HL-60 (cell line): ENCODE results near the gene SLC30A3.

Source experiments
- DNase-seq, 2 experiments: peaks; one replicate each; pipeline ENCODE4 v3.0.0-alpha.2; 2010 to 2020; ENCODE audit warnings: low read depth in 1 of 2, low spot score in 1 of 2
- H3K27ac ChIP-seq: fragments of 250-450 bp; sonication (Bioruptor Pico); replicated peaks from 2 replicates; pipeline ENCODE4 v1.5.1; 2020; ENCODE audit warnings: mild to moderate bottlenecking, moderate library complexity
- H3K27me3 ChIP-seq: fragments of 250-450 bp; sonication (Bioruptor Pico); 2 replicates; pipeline ENCODE4 v1.5.1; 2021; ENCODE audit warnings: mild to moderate bottlenecking, moderate library complexity; ENCODE audit not compliant: insufficient read depth, poor library complexity, severe bottlenecking
- H3K4me3 ChIP-seq: replicated peaks from 2 replicates; pipeline ENCODE4 v1.5.1; 2011; ENCODE audit warnings: mild to moderate bottlenecking, control low read depth, low read length; ENCODE audit not compliant: insufficient read depth
- CTCF ChIP-seq: IDR thresholded peaks from one replicate; pipeline ENCODE4 v1.5.1; 2011; ENCODE audit warnings: low read length, control low read depth, inconsistent platforms; ENCODE audit not compliant: insufficient read depth
- GABPA ChIP-seq: IDR thresholded peaks from 2 replicates; pipeline ENCODE4 v1.6.1; 2012; ENCODE audit warnings: low read depth
- POLR2AphosphoS5 ChIP-seq: IDR thresholded peaks from 2 replicates; pipeline ENCODE4 v1.6.1; 2012; ENCODE audit warnings: low read depth
- SPI1 ChIP-seq: IDR thresholded peaks from 2 replicates; pipeline ENCODE4 v1.6.1; 2012; ENCODE audit warnings: low read depth, mild to moderate bottlenecking, borderline replicate concordance
- TF ChIP-seq, protein P1 (sequence below): IDR thresholded peaks from 2 replicates; pipeline ENCODE4 v1.6.1; 2012; ENCODE audit warnings: low read depth; ENCODE audit not compliant: insufficient replicate concordance

SLC30A3 gene

DNA sequence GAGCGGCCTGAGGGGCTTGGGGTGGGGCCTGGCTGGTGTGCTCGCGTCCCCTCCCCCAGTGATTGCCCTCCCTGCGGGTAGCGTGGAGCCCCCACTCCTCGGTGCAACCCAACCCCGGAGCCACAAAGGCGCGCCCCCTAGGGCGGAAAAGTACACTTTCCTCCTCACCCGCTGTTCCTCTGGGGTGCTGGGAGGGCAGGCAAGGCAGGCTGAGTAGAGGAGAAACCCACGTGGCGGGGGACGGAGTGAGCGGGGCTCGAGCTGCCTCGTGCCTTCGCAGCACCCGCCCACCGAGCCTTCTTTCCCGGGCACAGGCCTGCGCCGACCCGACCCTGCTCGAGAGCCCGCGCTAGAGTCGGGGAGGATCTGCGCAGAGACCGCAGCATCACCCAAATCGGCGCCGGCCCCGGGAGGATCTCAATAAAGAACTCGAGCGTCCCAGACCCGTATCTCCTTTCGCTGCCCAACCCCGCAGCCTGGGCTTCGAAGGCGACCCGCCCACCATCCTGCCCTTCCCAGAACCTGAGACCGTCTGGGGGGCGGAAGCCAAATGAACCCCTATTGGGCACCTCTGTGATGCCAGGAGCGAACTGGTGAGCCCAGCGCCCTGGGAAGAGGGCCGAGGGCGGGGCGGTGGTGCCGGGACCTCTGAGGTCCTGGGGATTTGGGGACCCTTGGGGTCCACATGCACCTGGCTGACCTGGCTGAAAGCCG lies 43.9 kb upstream of the SLC30A3 start:
- Histone ChIP-seq H3K4me3 (no peak overlapping the region), H3K27ac (no peak overlapping the region), H3K27me3 (peaks cover 12% of the 10 kb centered on the region)
- no peak for DNase-seq
- no peak for TF ChIP-seq GABPA
- TF ChIP-seq, protein P1, sequence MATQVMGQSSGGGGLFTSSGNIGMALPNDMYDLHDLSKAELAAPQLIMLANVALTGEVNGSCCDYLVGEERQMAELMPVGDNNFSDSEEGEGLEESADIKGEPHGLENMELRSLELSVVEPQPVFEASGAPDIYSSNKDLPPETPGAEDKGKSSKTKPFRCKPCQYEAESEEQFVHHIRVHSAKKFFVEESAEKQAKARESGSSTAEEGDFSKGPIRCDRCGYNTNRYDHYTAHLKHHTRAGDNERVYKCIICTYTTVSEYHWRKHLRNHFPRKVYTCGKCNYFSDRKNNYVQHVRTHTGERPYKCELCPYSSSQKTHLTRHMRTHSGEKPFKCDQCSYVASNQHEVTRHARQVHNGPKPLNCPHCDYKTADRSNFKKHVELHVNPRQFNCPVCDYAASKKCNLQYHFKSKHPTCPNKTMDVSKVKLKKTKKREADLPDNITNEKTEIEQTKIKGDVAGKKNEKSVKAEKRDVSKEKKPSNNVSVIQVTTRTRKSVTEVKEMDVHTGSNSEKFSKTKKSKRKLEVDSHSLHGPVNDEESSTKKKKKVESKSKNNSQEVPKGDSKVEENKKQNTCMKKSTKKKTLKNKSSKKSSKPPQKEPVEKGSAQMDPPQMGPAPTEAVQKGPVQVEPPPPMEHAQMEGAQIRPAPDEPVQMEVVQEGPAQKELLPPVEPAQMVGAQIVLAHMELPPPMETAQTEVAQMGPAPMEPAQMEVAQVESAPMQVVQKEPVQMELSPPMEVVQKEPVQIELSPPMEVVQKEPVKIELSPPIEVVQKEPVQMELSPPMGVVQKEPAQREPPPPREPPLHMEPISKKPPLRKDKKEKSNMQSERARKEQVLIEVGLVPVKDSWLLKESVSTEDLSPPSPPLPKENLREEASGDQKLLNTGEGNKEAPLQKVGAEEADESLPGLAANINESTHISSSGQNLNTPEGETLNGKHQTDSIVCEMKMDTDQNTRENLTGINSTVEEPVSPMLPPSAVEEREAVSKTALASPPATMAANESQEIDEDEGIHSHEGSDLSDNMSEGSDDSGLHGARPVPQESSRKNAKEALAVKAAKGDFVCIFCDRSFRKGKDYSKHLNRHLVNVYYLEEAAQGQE: no peak
- TF ChIP-seq CTCF: no peak
- no peak for TF ChIP-seq POLR2AphosphoS5
- TF ChIP-seq SPI1: no peak

DNA sequence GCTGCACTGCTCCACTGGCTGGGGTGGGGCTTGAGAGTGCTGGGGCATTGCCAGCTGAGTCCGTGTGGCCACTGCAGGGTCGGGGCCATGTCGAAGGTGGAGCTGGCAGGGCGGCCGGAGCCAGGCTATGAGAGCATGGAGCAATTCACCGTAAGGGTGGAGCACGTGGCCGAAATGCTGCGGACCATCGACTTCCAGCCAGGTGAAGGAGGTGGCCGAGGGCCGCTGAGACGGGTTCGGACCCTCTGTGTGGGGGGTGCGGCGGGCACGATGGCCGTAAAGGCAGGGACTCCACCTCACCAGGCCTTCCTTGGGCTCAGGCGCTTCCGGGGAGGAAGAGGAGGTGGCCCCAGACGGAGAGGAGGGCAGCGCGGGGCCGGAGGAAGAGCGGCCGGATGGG lies 43.3 kb upstream of the SLC30A3 start:
- Histone ChIP-seq H3K27ac (no peak overlapping the region), H3K4me3 (no peak overlapping the region), H3K27me3 (peaks cover 12% of the 10 kb centered on the region)
- TF ChIP-seq, protein P1: no peak
- TF ChIP-seq POLR2AphosphoS5 (no peak), CTCF (no peak), GABPA (no peak), SPI1 (no peak)
- no peak for DNase-seq

GRCh38 chr2:27305516-27305915 lies 42.7 kb upstream of the SLC30A3 start:
- TF ChIP-seq POLR2AphosphoS5: no peak
- TF ChIP-seq SPI1: no peak
- TF ChIP-seq, protein P1: no peak
- TF ChIP-seq CTCF: no peak
- no peak for TF ChIP-seq GABPA
- no peak overlapping the region for H3K27ac ChIP-seq
- no peak overlapping the region for H3K4me3 ChIP-seq
- peaks cover 12% of the 10 kb centered on the region for H3K27me3 ChIP-seq
- DNase-seq: no peak
